Measurements from ENCODE around the gene ZNF594.
"Not testable (repeated sequence)": the region's sequence is repeated elsewhere in the genome, so short reads cannot be mapped to it uniquely, and the experiment has no call there.

The ZNF594 gene

GRCh38 chr17:5135726-5136579, 55.7 kb downstream of the ZNF594 start:
- no peak for DNase-seq (ENCODE audit: low read depth)

- not testable (repeated sequence) for DNase-seq (ENCODE audit: low read depth)
These were observed 56.4 kb downstream of the ZNF594 start for GRCh38 chr17:5135131-5135712.

GRCh38 chr17:5134571-5134970, 57.1 kb downstream of the ZNF594 start:
- DNase-seq (ENCODE audit: low read depth): not testable (repeated sequence)

GRCh38 chr17:5133961-5134360, 57.7 kb downstream of the ZNF594 start:
- not testable (repeated sequence) for DNase-seq (ENCODE audit: low read depth)

DNA sequence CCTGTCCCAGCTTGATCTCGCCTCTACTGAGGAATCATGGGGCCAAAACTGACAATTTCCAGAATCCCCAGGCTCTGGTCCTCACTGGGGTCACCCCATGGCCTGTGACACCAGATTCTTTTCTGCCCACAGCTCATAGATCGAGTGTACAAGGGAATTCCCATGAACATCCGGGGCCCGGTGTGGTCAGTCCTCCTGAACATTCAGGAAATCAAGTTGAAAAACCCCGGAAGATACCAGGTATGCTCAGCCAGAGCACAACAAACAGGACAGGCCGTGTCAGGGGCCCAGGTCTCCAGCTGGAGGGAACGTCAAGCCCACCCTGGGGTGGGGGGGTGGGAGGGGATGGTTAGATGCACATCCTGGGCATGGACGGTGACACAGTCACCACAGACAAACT, 58.4 kb downstream of the ZNF594 start:
- DNase-seq (ENCODE audit: low read depth): no peak

GRCh38 chr17:5132503-5133225, 59.0 kb downstream of the ZNF594 start:
- DNase-seq (ENCODE audit: low read depth): not testable (repeated sequence)

- not testable (repeated sequence) for DNase-seq (ENCODE audit: low read depth)
These were observed 59.7 kb downstream of the ZNF594 start for GRCh38 chr17:5131799-5132502.

DNA sequence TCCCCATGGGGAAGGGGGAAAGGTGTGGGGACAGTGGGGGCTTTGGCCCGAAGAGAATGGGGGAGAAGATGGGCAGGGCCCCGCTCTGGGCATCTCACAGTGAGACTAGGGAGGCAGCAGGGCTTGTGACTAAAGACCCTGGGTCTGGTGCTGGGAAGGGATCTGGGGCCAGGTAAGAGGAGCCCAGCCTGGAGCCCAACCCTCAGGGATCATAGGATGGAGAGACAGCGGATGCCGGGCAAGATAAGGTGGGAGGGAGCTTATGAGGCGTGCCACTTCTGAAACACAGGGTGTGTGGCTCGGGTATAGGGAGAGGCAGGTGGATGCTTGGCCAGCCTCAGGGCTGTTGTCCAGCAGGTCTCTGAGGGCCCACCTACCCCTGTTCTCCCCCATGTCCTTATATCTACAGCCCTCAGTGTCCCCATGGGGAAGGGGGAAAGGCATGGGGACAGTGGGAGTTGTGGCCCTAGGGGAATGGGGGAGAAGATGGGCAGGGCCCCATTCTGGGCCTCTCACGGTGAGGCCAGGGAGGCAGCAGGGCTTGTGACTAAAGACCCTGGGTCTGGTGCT, 60.4 kb downstream of the ZNF594 start:
- DNase-seq (ENCODE audit: low read depth): no peak

- DNase-seq (ENCODE audit: low read depth): not testable (repeated sequence)
These were observed 61.0 kb downstream of the ZNF594 start for GRCh38 chr17:5130687-5131086.

- not testable (repeated sequence) for DNase-seq (ENCODE audit: low read depth)
These were observed 61.4 kb downstream of the ZNF594 start for GRCh38 chr17:5130261-5130660.

- DNase-seq (ENCODE audit: low read depth): not testable (repeated sequence)
These were observed 61.9 kb downstream of the ZNF594 start for GRCh38 chr17:5129770-5130169.

Measured in stimulated activated CD8-positive, alpha-beta memory T cell treated with anti-CD3 and anti-CD28 coated beads, Interleukin-7, amount 100 ng/mL, for 24 hours (primary cell).